Loucy (cell line): ENCODE data around the gene ANKDD1A.

ENCODE experiments used
- EZH2phosphoT487 ChIP-seq: fragments of 200-600 bp; IDR thresholded peaks from 2 replicates; pipeline ENCODE4 v1.6.1; 2018; ENCODE audit warnings: antibody characterized with exemption, mild to moderate bottlenecking, moderate library complexity, borderline replicate concordance
- TF ChIP-seq, protein P1 (sequence below): fragments of 200-600 bp; sonication (generic); conservative IDR thresholded peaks from 2 replicates; pipeline ENCODE4 v1.5.1; 2014; ENCODE audit warnings: mild to moderate bottlenecking, antibody characterized with exemption, low read length

DNA sequence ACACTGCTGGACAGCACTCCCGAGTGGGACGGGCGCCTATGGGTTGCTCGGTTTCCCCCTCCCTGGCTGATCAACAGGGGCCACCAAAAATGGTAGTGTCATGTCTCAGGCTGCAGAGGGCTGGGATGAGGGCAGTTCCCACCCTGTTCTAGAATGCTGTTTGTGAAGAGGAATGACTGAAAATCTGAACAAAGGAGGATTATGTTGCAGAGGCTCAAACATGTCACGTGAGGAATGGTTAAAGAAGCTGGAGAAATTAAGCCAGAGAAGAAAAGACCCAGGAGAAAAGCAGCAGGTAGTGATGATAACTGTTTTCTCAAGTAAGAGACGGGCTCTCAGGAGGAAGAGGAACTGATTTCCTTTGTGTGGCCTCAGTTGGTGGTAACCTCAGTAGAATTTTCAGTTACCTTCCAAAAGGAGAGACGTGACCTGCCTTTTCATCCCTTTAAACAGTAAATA is 67.6 kb downstream of the ANKDD1A start:
- TF ChIP-seq, protein P1, sequence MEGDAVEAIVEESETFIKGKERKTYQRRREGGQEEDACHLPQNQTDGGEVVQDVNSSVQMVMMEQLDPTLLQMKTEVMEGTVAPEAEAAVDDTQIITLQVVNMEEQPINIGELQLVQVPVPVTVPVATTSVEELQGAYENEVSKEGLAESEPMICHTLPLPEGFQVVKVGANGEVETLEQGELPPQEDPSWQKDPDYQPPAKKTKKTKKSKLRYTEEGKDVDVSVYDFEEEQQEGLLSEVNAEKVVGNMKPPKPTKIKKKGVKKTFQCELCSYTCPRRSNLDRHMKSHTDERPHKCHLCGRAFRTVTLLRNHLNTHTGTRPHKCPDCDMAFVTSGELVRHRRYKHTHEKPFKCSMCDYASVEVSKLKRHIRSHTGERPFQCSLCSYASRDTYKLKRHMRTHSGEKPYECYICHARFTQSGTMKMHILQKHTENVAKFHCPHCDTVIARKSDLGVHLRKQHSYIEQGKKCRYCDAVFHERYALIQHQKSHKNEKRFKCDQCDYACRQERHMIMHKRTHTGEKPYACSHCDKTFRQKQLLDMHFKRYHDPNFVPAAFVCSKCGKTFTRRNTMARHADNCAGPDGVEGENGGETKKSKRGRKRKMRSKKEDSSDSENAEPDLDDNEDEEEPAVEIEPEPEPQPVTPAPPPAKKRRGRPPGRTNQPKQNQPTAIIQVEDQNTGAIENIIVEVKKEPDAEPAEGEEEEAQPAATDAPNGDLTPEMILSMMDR = no peak
- TF ChIP-seq EZH2phosphoT487 = no peak
